ENCODE measurements around the gene CPPED1. TPM values are rescaled to one million over a fixed set of nuclear protein-coding genes. Genes with fewer than 3 reads are reported as not detected.

CPPED1 gene
- total RNA-seq, 2 donors from 2014 or later = 14.8 to 38.4 TPM

- Histone ChIP-seq H3K9me3 (no peaks in the 10 kb centered on the region), H3K4me3 (no peak overlapping the region), H3K36me3 (peaks cover 2% of the 10 kb centered on the region), H3K4me1 (ENCODE audit: control insufficient read depth in 1 of 2, low read depth in 2 of 2) (no peaks in the 10 kb centered on the region), H3K27ac (no peak overlapping the region), H3K27me3 (replicated peaks; ENCODE audit: insufficient read depth) (no peaks in the 10 kb centered on the region)
- ATAC-seq (ENCODE audit: insufficient number of reproducible peaks, low FRiP score, low read depth) = no peak
- DNase-seq (ENCODE audit: low spot score) = no peak
- no peak for TF ChIP-seq CTCF (IDR thresholded peaks at IDR 0.05)
These were observed 128.6 kb downstream of the CPPED1 start for GRCh38 chr16:12675046-12675445.

- no peak overlapping the region for H3K27ac ChIP-seq
- H3K36me3 ChIP-seq = peaks cover 4% of the 10 kb centered on the region
- H3K4me3 ChIP-seq = no peak overlapping the region
- H3K9me3 ChIP-seq = no peaks in the 10 kb centered on the region
- TF ChIP-seq CTCF (IDR thresholded peaks at IDR 0.05) = no peak
- H3K27me3 ChIP-seq (replicated peaks; ENCODE audit: insufficient read depth) = no peaks in the 10 kb centered on the region
- no peak for DNase-seq (ENCODE audit: low spot score)
- no peaks in the 10 kb centered on the region for H3K4me1 ChIP-seq (ENCODE audit: control insufficient read depth in 1 of 2, low read depth in 2 of 2)
- ATAC-seq (ENCODE audit: insufficient number of reproducible peaks, low FRiP score, low read depth) = no peak
These were observed 129.2 kb downstream of the CPPED1 start for GRCh38 chr16:12674524-12674923.

GRCh38 chr16:12674071-12674470 is 129.6 kb downstream of the CPPED1 start:
- Histone ChIP-seq H3K27me3 (replicated peaks; ENCODE audit: insufficient read depth) (no peaks in the 10 kb centered on the region), H3K9me3 (peaks cover under 1% of the 10 kb centered on the region), H3K4me1 (ENCODE audit: control insufficient read depth in 1 of 2, low read depth in 2 of 2) (no peaks in the 10 kb centered on the region), H3K36me3 (peaks cover 4% of the 10 kb centered on the region), H3K27ac (no peak overlapping the region), H3K4me3 (no peak overlapping the region)
- TF ChIP-seq CTCF (IDR thresholded peaks at IDR 0.05) = no peak
- DNase-seq (ENCODE audit: low spot score) (no peak), ATAC-seq (ENCODE audit: insufficient number of reproducible peaks, low FRiP score, low read depth) (no peak)

- DNase-seq (ENCODE audit: low spot score) (no peak), ATAC-seq (ENCODE audit: insufficient number of reproducible peaks, low FRiP score, low read depth) (no peak)
- H3K36me3 ChIP-seq = peaks cover 4% of the 10 kb centered on the region
- no peak overlapping the region for H3K27ac ChIP-seq
- no peak overlapping the region for H3K4me3 ChIP-seq
- no peaks in the 10 kb centered on the region for H3K27me3 ChIP-seq (replicated peaks; ENCODE audit: insufficient read depth)
- H3K9me3 ChIP-seq = peaks cover 6% of the 10 kb centered on the region
- TF ChIP-seq CTCF (IDR thresholded peaks at IDR 0.05) = no peak
- no peaks in the 10 kb centered on the region for H3K4me1 ChIP-seq (ENCODE audit: control insufficient read depth in 1 of 2, low read depth in 2 of 2)
These were observed 130.2 kb downstream of the CPPED1 start for GRCh38 chr16:12673466-12673865.

- ATAC-seq (ENCODE audit: insufficient number of reproducible peaks, low FRiP score, low read depth) (no peak), DNase-seq (ENCODE audit: low spot score) (no peak)
- Histone ChIP-seq H3K4me1 (ENCODE audit: control insufficient read depth in 1 of 2, low read depth in 2 of 2) (no peaks in the 10 kb centered on the region), H3K9me3 (peaks cover 10% of the 10 kb centered on the region), H3K36me3 (peaks cover 4% of the 10 kb centered on the region), H3K27me3 (replicated peaks; ENCODE audit: insufficient read depth) (no peaks in the 10 kb centered on the region), H3K27ac (no peak overlapping the region), H3K4me3 (no peak overlapping the region)
- TF ChIP-seq CTCF (IDR thresholded peaks at IDR 0.05) = no peak
These were observed 130.7 kb downstream of the CPPED1 start for GRCh38 chr16:12672986-12673385.
